Esophagus squamous epithelium (tissue), 5 donors: ENCODE measurements around the gene ACP4. TPM values are rescaled to one million over a fixed set of nuclear protein-coding genes. Genes with fewer than 3 reads are reported as not detected.

Experiments used
- DNase-seq: peaks from one replicate; lab custom pipeline; 2025; lab: John Stamatoyannopoulos, UW
- H3K27ac ChIP-seq, 4 donors: fragments of 200-600 bp; sonication (generic); one replicate each; pipeline ENCODE4 v1.5.1; 2016 to 2019; ENCODE audit warnings: mild to moderate bottlenecking in 1 of 4
- H3K27me3 ChIP-seq, 4 donors: fragments of 200-600 bp; sonication (generic); 1 replicate in 3 of 4; 2 replicates in 1 of 4; pipeline versions ENCODE4 v1.5.1 to v1.6.0; 2017 to 2021; ENCODE audit warnings: antibody characterized with exemption in 1 of 4
- H3K36me3 ChIP-seq, 3 donors: fragments of 200-600 bp; sonication (generic); one replicate each; pipeline ENCODE4 v1.5.1; 2016 to 2019
- H3K4me1 ChIP-seq, 3 donors: fragments of 200-600 bp; sonication (generic); one replicate each; pipeline ENCODE4 v1.5.1; 2017 to 2019
- H3K4me3 ChIP-seq, 4 donors: fragments of 200-600 bp; sonication (generic); 1 replicate in 3 of 4; 2 replicates in 1 of 4; pipeline ENCODE4 v1.5.1; 2016 to 2019; ENCODE audit warnings: mild to moderate bottlenecking in 2 of 4, moderate library complexity in 1 of 4
- H3K9me3 ChIP-seq, 3 donors: fragments of 200-600 bp; sonication (generic); one replicate each; pipeline ENCODE4 v1.5.1; 2016 to 2019
- POLR2A ChIP-seq, 4 donors: fragments of 450-650 bp; IDR thresholded peaks; one replicate each; pipeline ENCODE4 v1.6.1; 2017; ENCODE audit warnings: antibody characterized with exemption in 4 of 4, mild to moderate bottlenecking in 4 of 4, moderate library complexity in 3 of 4
- WGBS, 2 donors: methylation state at CpG; one replicate each; pipeline ENCODE4 v1.1.5; 2018; 5-methylcytosine and 5-hydroxymethylcytosine counted together
- intact Hi-C: fragments of 100-400 bp; cut with DNase I; formaldehyde crosslinking; loops from one replicate; pipeline ENCODE4 v1.15.0; 2022
- total RNA-seq, 4 donors: library from RNA; depleted of rRNA; stranded (reverse); fragments of >200 nt; gene quantifications; one replicate each; pipeline ENCODE4 v1.1.0, GENCODE V29; 2016
- TF ChIP-seq, protein P1 (sequence below), 6 experiments: fragments of 450-650 bp in 4 of 6; fragments of 200-600 bp in 2 of 6; sonication (generic) in 2 of 6; IDR thresholded peaks; one replicate each; pipeline ENCODE4 v1.5.1; 2016 to 2019; ENCODE audit warnings: antibody characterized with exemption in 6 of 6, mild to moderate bottlenecking in 4 of 6, moderate library complexity in 4 of 6
- donor health status: DM: yes; HTN: yes; CAD: no.

The ACP4 gene
- total RNA-seq, 4 donors from 2014 or later = not detected

DNA sequence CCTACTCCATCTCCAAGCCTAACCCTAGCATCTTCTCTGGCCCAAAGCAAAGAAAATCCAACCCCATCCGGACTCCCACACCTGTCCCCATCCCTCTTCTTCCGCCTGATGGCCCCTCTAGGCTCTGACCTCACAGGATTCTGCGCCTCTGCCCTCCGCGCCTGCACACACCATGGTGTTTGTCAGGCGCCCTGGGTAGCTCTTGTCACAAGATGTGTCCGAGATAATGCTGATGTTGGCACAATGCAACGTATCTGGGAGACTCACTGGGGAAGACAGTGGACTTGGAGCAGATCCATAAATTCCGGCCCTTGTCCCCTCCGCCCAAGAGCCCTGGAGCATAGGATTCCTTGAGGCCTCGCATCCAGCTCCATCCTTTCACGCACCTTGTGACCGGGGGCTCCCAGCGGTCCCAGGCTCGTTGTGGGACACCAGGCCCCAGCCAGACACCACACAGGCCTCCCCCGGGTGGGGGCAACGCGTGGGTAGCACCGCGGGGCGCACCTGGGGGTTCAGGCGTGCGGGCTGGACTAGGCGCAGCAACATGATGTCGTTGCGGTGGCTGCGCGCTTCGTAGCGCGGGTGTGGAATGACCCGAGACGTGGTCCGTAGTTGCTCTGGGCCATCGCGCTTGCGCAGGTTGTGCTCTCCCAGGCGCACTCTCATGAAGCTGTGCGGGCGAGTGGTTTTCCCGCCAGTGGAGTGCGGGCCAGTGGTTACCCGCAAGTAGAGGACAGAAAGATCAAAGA lies 36.5 kb downstream of the ACP4 start:
- Histone ChIP-seq H3K36me3 (no peaks in the 10 kb centered on the region), H3K4me3 (no peak overlapping the region), H3K27me3 (peaks cover 0 to 81% (median 3%) of the 10 kb centered on the region in 4 donors), H3K27ac (no peak overlapping the region), H3K4me1 (no peaks in the 10 kb centered on the region), H3K9me3 (no peaks in the 10 kb centered on the region)
- intact Hi-C loops = no loop called here
- WGBS, 2 donors = 76 to 79% methylated on average over 23 to 33 of the region's 43 CpGs
- no peak for DNase-seq
- TF ChIP-seq, protein P1, sequence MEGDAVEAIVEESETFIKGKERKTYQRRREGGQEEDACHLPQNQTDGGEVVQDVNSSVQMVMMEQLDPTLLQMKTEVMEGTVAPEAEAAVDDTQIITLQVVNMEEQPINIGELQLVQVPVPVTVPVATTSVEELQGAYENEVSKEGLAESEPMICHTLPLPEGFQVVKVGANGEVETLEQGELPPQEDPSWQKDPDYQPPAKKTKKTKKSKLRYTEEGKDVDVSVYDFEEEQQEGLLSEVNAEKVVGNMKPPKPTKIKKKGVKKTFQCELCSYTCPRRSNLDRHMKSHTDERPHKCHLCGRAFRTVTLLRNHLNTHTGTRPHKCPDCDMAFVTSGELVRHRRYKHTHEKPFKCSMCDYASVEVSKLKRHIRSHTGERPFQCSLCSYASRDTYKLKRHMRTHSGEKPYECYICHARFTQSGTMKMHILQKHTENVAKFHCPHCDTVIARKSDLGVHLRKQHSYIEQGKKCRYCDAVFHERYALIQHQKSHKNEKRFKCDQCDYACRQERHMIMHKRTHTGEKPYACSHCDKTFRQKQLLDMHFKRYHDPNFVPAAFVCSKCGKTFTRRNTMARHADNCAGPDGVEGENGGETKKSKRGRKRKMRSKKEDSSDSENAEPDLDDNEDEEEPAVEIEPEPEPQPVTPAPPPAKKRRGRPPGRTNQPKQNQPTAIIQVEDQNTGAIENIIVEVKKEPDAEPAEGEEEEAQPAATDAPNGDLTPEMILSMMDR (IDR thresholded peaks at IDR 0.05) = no peak
- TF ChIP-seq POLR2A (IDR thresholded peaks at IDR 0.05) = no peak

- intact Hi-C loops = no loop called here
- H3K36me3 ChIP-seq = no peaks in the 10 kb centered on the region
- no peaks in the 10 kb centered on the region for H3K9me3 ChIP-seq
- TF ChIP-seq, protein P1 (IDR thresholded peaks at IDR 0.05) = no peak
- TF ChIP-seq POLR2A (IDR thresholded peaks at IDR 0.05) = no peak
- DNase-seq = no peak
- WGBS, 2 donors = 72 to 73% methylated on average over 10 to 11 of the region's 14 CpGs
- no peaks in the 10 kb centered on the region for H3K4me1 ChIP-seq
- no peak overlapping the region for H3K27ac ChIP-seq
- no peak overlapping the region for H3K4me3 ChIP-seq
- peaks cover 0 to 76% (median 2%) of the 10 kb centered on the region in 4 donors for H3K27me3 ChIP-seq
These were observed 37.3 kb downstream of the ACP4 start for GRCh38 chr19:50827476-50827875.

DNA sequence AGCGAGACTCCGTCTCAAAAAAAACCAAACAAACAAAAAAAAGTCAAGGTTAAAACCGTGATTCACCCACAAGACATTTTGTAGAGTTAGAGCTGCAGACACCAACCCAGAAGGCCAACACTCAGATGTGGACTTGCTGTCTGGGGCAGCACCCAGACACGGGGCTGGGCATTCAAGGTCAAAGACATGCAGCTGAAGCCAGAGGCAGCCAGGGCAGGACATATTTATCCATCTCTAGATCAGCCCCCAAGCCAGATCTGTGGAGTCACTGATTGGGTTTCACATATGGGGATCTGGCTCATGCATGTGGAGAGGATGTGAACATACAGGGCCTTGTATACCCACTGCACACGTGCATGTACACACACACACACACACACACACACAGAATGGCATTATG lies 39.6 kb downstream of the ACP4 start:
- no peaks in the 10 kb centered on the region for H3K36me3 ChIP-seq
- TF ChIP-seq, protein P1 (IDR thresholded peaks at IDR 0.05) = no peak
- no peak for TF ChIP-seq POLR2A (IDR thresholded peaks at IDR 0.05)
- WGBS, 2 donors = 67 to 70% methylated on average over 4 to 5 of the region's 5 CpGs
- no peak overlapping the region for H3K27ac ChIP-seq
- H3K27me3 ChIP-seq = peaks cover 0 to 75% (median 0%) of the 10 kb centered on the region in 4 donors
- DNase-seq = no peak
- no peaks in the 10 kb centered on the region for H3K4me1 ChIP-seq
- intact Hi-C loops = no loop called here
- H3K4me3 ChIP-seq = no peak overlapping the region
- H3K9me3 ChIP-seq = no peaks in the 10 kb centered on the region

- no peak for DNase-seq
- Histone ChIP-seq H3K4me3 (no peak overlapping the region), H3K36me3 (no peaks in the 10 kb centered on the region), H3K4me1 (peaks cover 0 to 6% (median 2%) of the 10 kb centered on the region in 3 donors), H3K9me3 (no peaks in the 10 kb centered on the region), H3K27ac (no peak overlapping the region), H3K27me3 (peaks cover 0 to 75% (median 0%) of the 10 kb centered on the region in 4 donors)
- WGBS, 2 donors = 24 to 42% methylated on average over 8 to 16 of the region's 17 CpGs
- intact Hi-C loops = no loop called here
- no peak for TF ChIP-seq POLR2A (IDR thresholded peaks at IDR 0.05)
- TF ChIP-seq, protein P1 (IDR thresholded peaks at IDR 0.05) = no peak
These were observed 40.2 kb downstream of the ACP4 start for GRCh38 chr19:50830266-50831025.

- H3K27me3 ChIP-seq = peaks cover 0 to 77% (median 0%) of the 10 kb centered on the region in 4 donors
- no peaks in the 10 kb centered on the region for H3K9me3 ChIP-seq
- TF ChIP-seq, protein P1 (IDR thresholded peaks at IDR 0.05) = no peak
- TF ChIP-seq POLR2A (IDR thresholded peaks at IDR 0.05) = no peak
- WGBS, 2 donors = 50 to 80% methylated on average over 2 to 3 of the region's 7 CpGs
- no peak overlapping the region for H3K27ac ChIP-seq
- H3K4me3 ChIP-seq = no peak overlapping the region
- intact Hi-C loops = no loop called here
- peaks cover 0 to 11% (median 5%) of the 10 kb centered on the region in 3 donors for H3K4me1 ChIP-seq
- DNase-seq = no peak
- H3K36me3 ChIP-seq = no peaks in the 10 kb centered on the region
These were observed 40.8 kb downstream of the ACP4 start for GRCh38 chr19:50831026-50831396.
